Panc1 (cell line): ENCODE results near the gene GNPTG. TPM values are rescaled to one million over a fixed set of nuclear protein-coding genes. Genes with fewer than 3 reads are reported as not detected.

Experiments
- ATAC-seq: fragments of 200-7000 bp; cut with Tn5 transposase; 2 replicates; pipeline ENCODE4 v1.9.1; 2020; ENCODE audit warnings: mild to moderate bottlenecking, moderate library complexity
- BruUV-seq: library from RNA; stranded (reverse); fragments of 400-500 nt; replicated peaks from 2 replicates; lab custom pipeline; 2021; lab: Mats Ljungman, UMichigan
- CTCF ChIA-PET: fragments of 300-600 bp; sonication (Branson Sonifier 250); formaldehyde crosslinking; loops from one replicate; lab custom pipeline; 2022; ENCODE audit warnings: antibody characterized with exemption; lab: Charles Lee
- POLR2A ChIA-PET: fragments of 300-600 bp; sonication (Branson Sonifier 250); formaldehyde crosslinking; loops from one replicate; lab custom pipeline; 2022; ENCODE audit warnings: antibody characterized with exemption; lab: Charles Lee
- DNase-seq: peaks from one replicate; pipeline ENCODE4 v3.0.0-alpha.2; 2010; ENCODE audit warnings: low read depth, low spot score
- H3K27ac ChIP-seq: 2 replicates; pipeline ENCODE4 v1.5.1; 2011; ENCODE audit warnings: mild to moderate bottlenecking, low read length, inconsistent platforms
- H3K27me3 ChIP-seq: fragments of 200-500 bp; sonication (Bioruptor generic); 2 replicates; pipeline ENCODE4 v1.6.0; 2014; ENCODE audit warnings: low read length, inconsistent platforms; ENCODE audit not compliant: control insufficient read depth, insufficient read depth
- H3K36me3 ChIP-seq: fragments of 200-500 bp; sonication (Bioruptor generic); 2 replicates; pipeline ENCODE4 v1.5.1; 2014; ENCODE audit warnings: inconsistent platforms, mild to moderate bottlenecking, low read length, moderate library complexity; ENCODE audit not compliant: control insufficient read depth, insufficient read depth
- H3K4me1 ChIP-seq: 2 replicates; pipeline ENCODE4 v1.5.1; 2011; ENCODE audit warnings: inconsistent platforms, mild to moderate bottlenecking, low read length, moderate library complexity; ENCODE audit not compliant: control insufficient read depth, insufficient read depth
- H3K4me3 ChIP-seq, 2 experiments: 2 replicates each; pipeline ENCODE4 v1.5.1; 2011 to 2012; ENCODE audit warnings: low read depth in 2 of 2, low read length in 2 of 2, mild to moderate bottlenecking in 2 of 2, inconsistent platforms in 1 of 2, moderate library complexity in 1 of 2
- H3K9me3 ChIP-seq: fragments of 200-500 bp; sonication (Bioruptor generic); 2 replicates; pipeline ENCODE4 v1.5.1; 2014; ENCODE audit warnings: low read depth, mild to moderate bottlenecking, inconsistent platforms, low read length, moderate library complexity; ENCODE audit not compliant: control insufficient read depth, insufficient read depth
- POLR2AphosphoS5 ChIP-seq: IDR thresholded peaks from 2 replicates; pipeline ENCODE4 v1.6.1; 2012; ENCODE audit warnings: mild to moderate bottlenecking, low read depth, low read length, moderate library complexity
- REST ChIP-seq, 2 experiments: IDR thresholded peaks; 2 replicates each; pipeline ENCODE4 v1.6.1; 2011 to 2012; ENCODE audit warnings: low read depth in 2 of 2, control low read depth in 1 of 2, low read length in 1 of 2, mild to moderate bottlenecking in 1 of 2, moderate library complexity in 1 of 2; ENCODE audit not compliant: insufficient read depth in 1 of 2
- SIN3A ChIP-seq: IDR thresholded peaks from 2 replicates; pipeline ENCODE4 v1.6.1; 2012; ENCODE audit warnings: low read depth, mild to moderate bottlenecking, low read length, moderate library complexity, borderline replicate concordance; ENCODE audit not compliant: insufficient read depth
- TCF7L2 ChIP-seq: IDR thresholded peaks from 2 replicates; pipeline ENCODE4 v1.6.1; 2011; ENCODE audit warnings: mild to moderate bottlenecking, low read depth, low read length, inconsistent platforms
- in situ Hi-C: cut with HindIII; loops from 2 replicates; pipeline ENCODE4 v1.10.0; 2016; ENCODE audit warnings: low sequenced_read_pairs, low pct_unique_long_range_greater_than_20kb
- intact Hi-C: fragments of 100-400 bp; cut with micrococcal nuclease; formaldehyde crosslinking; loops from one replicate; pipeline ENCODE4 v1.10.0; 2022; ENCODE audit not compliant: unreplicated experiment
- total RNA-seq: library from RNA; stranded (reverse); gene quantifications from one replicate; pipeline ENCODE4 v1.2.1, GENCODE V29; 2021; ENCODE audit not compliant: unreplicated experiment
- TF ChIP-seq, protein P1 (sequence below): fragments of 450-650 bp; IDR thresholded peaks from 2 replicates; pipeline ENCODE4 v1.5.1; 2017; ENCODE audit warnings: mild to moderate bottlenecking

The GNPTG gene
- total RNA-seq, 1 experiment from 2014 or later, result 62.5 TPM

GRCh38 chr16:1403733-1404132 lies 52.0 kb downstream of the GNPTG start:
- Histone ChIP-seq H3K27me3 (no peaks in the 10 kb centered on the region), H3K36me3 (no peaks in the 10 kb centered on the region), H3K4me3 (no peak overlapping the region), H3K27ac (no peak overlapping the region), H3K4me1 (no peaks in the 10 kb centered on the region), H3K9me3 (no peaks in the 10 kb centered on the region)
- BruUV-seq, result no TSS peak
- intact Hi-C loops (no loop called here), in situ Hi-C loops (no loop called here)
- ChIA-PET POLR2A (no interaction called here), CTCF (no interaction called here)
- TF ChIP-seq SIN3A (no peak), POLR2AphosphoS5 (no peak), REST (IDR thresholded peaks at IDR 0.05; ENCODE audit: insufficient read depth in 1 of 2, low read depth in 2 of 2, low read length in 1 of 2) (no peak), TCF7L2 (no peak)
- TF ChIP-seq, protein P1, sequence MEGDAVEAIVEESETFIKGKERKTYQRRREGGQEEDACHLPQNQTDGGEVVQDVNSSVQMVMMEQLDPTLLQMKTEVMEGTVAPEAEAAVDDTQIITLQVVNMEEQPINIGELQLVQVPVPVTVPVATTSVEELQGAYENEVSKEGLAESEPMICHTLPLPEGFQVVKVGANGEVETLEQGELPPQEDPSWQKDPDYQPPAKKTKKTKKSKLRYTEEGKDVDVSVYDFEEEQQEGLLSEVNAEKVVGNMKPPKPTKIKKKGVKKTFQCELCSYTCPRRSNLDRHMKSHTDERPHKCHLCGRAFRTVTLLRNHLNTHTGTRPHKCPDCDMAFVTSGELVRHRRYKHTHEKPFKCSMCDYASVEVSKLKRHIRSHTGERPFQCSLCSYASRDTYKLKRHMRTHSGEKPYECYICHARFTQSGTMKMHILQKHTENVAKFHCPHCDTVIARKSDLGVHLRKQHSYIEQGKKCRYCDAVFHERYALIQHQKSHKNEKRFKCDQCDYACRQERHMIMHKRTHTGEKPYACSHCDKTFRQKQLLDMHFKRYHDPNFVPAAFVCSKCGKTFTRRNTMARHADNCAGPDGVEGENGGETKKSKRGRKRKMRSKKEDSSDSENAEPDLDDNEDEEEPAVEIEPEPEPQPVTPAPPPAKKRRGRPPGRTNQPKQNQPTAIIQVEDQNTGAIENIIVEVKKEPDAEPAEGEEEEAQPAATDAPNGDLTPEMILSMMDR, result no peak
- no peak for ATAC-seq
- DNase-seq, result no peak

- DNase-seq, result no peak
- H3K4me3 ChIP-seq, result peak overlapping the region; percentile 61 to 74
- TF ChIP-seq POLR2AphosphoS5 (no peak), REST (IDR thresholded peaks at IDR 0.05; ENCODE audit: insufficient read depth in 1 of 2, low read depth in 2 of 2, low read length in 1 of 2) (no peak), TCF7L2 (no peak), SIN3A (no peak)
- TF ChIP-seq, protein P1, result no peak
- H3K9me3 ChIP-seq, result no peaks in the 10 kb centered on the region
- BruUV-seq, result no TSS peak
- no peaks in the 10 kb centered on the region for H3K4me1 ChIP-seq
- H3K27ac ChIP-seq, result no peak overlapping the region
- in situ Hi-C loops, result no loop called here
- peak; percentile 67 for ATAC-seq
- no peaks in the 10 kb centered on the region for H3K36me3 ChIP-seq
- no peaks in the 10 kb centered on the region for H3K27me3 ChIP-seq
- ChIA-PET CTCF (interaction anchor here (0.7 kb wide), 1 partner anchor 23 kb away, joined by 3 read pairs; the partner anchor contains the start of gene PERCC1), POLR2A (interaction anchor here (0.6 kb wide), 1 partner anchor 386 kb away, joined by 3 read pairs; no protein-coding TSS in a partner anchor)
- intact Hi-C loops, result no loop called here
Measured at GRCh38 chr16:1407753-1408152, 56.0 kb downstream of the GNPTG start.
